ENCODE data around the gene TXNRD2.

DNA sequence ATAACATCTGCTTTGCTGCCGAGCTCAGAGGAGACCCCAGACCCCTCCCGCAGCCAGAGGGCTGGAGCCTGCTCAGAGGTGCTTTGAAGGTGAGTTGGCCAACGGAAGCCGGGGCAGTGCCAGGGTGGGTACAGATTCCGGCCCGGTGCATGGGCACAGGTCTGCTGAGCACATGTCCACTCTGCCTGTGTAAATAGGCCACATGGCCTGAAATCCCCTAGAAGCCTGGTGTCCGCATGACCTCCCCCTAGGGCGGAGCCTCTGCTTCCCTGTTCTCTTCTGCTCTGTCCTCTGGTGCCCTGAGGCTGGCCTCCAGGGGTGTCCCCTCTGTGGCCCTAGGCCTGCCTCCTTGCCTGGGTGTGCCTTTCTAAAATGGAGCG, 19.6 kb upstream of the TXNRD2 start:
- no peak for TF ChIP-seq GATA2 (IDR thresholded peaks at IDR 0.05; ENCODE audit: low read depth, low read length)
- TF ChIP-seq GATA3 (IDR thresholded peaks at IDR 0.05; ENCODE audit: low read depth, low read length): no peak
